ENCODE data around the gene SON.

The SON gene

DNA sequence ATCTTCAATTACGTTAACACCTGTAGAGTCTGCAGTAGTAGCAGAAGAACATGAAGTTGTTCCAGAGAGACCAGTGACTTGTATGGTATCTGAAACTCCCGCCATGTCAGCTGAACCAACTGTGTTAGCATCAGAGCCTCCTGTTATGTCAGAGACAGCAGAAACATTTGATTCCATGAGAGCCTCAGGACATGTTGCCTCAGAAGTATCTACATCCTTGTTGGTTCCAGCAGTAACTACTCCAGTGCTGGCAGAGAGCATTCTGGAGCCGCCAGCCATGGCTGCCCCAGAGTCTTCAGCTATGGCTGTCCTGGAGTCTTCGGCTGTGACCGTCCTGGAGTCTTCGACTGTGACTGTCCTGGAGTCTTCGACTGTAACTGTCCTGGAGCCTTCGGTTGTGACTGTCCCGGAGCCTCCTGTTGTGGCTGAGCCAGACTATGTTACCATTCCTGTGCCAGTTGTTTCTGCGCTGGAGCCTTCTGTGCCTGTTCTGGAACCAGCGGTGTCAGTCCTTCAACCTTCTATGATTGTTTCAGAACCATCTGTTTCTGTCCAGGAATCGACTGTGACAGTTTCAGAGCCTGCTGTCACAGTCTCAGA, 10.3 kb downstream of the SON start:
- TF ChIP-seq, protein P1, sequence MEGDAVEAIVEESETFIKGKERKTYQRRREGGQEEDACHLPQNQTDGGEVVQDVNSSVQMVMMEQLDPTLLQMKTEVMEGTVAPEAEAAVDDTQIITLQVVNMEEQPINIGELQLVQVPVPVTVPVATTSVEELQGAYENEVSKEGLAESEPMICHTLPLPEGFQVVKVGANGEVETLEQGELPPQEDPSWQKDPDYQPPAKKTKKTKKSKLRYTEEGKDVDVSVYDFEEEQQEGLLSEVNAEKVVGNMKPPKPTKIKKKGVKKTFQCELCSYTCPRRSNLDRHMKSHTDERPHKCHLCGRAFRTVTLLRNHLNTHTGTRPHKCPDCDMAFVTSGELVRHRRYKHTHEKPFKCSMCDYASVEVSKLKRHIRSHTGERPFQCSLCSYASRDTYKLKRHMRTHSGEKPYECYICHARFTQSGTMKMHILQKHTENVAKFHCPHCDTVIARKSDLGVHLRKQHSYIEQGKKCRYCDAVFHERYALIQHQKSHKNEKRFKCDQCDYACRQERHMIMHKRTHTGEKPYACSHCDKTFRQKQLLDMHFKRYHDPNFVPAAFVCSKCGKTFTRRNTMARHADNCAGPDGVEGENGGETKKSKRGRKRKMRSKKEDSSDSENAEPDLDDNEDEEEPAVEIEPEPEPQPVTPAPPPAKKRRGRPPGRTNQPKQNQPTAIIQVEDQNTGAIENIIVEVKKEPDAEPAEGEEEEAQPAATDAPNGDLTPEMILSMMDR (conservative IDR thresholded peaks at IDR 0.05; ENCODE audit: low read depth, low read length) = no peak
- H3K4me3 ChIP-seq (ENCODE audit: low read depth, low read length) = no peak overlapping the region
- no peak for DNase-seq (ENCODE audit: low read depth)

DNA sequence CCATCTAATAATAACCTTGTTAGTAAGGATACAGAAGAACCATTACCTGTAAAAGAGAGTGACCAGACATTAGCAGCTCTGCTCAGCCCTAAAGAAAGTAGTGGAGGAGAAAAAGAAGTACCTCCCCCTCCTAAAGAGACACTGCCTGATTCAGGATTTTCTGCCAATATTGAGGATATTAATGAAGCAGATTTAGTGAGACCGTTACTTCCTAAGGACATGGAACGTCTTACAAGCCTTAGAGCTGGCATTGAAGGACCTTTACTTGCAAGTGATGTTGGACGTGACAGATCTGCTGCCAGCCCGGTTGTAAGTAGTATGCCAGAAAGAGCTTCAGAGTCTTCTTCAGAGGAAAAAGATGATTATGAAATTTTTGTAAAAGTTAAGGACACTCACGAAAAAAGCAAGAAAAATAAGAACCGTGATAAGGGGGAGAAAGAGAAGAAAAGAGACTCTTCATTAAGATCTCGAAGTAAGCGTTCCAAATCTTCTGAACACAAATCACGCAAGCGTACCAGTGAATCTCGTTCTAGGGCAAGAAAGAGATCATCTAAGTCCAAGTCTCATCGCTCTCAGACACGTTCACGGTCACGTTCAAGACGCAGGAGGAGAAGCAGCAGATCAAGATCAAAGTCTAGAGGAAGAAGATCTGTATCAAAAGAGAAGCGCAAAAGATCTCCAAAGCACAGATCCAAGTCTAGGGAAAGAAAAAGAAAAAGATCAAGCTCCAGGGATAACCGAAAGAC, 11.6 kb downstream of the SON start:
- H3K4me3 ChIP-seq (ENCODE audit: low read depth, low read length) = no peak overlapping the region
- TF ChIP-seq, protein P1 (conservative IDR thresholded peaks at IDR 0.05; ENCODE audit: low read depth, low read length) = no peak
- DNase-seq (ENCODE audit: low read depth) = no peak

DNA sequence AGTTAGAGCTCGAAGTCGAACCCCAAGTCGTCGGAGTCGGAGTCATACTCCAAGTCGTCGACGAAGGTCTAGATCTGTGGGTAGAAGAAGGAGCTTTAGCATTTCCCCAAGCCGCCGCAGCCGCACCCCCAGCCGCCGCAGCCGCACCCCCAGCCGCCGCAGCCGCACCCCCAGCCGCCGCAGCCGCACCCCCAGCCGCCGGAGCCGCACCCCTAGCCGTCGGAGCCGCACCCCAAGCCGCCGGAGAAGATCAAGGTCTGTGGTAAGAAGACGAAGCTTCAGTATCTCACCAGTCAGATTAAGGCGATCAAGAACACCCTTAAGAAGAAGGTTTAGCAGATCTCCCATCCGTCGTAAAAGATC, 12.1 kb downstream of the SON start:
- DNase-seq (ENCODE audit: low read depth) = no peak
- TF ChIP-seq, protein P1 (conservative IDR thresholded peaks at IDR 0.05; ENCODE audit: low read depth, low read length) = no peak
- no peak overlapping the region for H3K4me3 ChIP-seq (ENCODE audit: low read depth, low read length)

DNA sequence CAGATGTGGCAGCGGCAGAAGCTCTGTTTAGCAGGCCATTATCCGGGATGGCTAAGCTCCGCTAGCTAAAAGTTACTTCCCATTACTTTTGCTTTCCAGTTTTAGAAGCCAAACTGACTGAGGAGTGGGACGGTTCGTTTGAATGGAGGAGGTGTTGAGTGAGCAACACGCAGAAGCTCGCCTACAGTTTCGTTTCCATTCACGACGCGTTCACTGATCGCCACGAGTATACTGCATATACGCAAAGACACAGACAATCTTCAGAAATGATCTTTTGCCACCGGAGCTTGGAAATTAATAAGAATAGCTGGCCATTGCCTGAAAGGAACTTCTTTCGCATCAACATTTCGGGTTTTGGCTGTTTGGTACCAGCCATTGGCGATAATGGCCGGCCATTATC, 14.6 kb downstream of the SON start:
- TF ChIP-seq, protein P1 (conservative IDR thresholded peaks at IDR 0.05; ENCODE audit: low read depth, low read length) = no peak

DNA sequence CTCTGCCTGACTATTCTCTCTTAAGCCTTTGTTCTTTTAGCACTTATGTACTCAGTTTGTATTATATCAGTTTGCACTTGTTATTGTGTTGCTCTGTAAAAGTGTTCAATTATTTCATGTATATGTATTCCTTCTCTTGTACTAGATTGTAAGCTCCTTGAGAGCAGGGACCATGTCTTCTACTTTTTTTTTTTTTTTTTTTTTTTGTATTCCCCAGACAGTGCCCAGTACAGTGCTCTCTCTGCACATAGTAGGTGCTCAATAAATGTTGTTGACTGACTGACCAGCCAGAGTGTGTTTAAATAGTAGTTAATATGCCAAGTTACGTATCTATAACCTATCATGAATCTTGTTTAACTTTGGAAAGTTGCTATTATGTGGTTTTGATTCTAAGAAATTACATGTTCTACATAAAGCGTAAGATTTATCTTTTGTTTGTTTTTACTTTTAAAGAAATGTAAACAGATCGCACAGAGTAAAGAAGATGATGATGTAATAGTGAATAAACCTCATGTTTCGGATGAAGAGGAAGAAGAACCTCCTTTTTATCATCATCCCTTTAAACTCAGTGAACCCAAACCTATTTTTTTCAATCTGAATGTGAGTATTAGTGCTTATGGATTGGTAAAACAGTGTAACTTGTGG, 16.1 kb downstream of the SON start:
- H3K4me3 ChIP-seq (ENCODE audit: low read depth, low read length) = no peak overlapping the region
- TF ChIP-seq, protein P1 (conservative IDR thresholded peaks at IDR 0.05; ENCODE audit: low read depth, low read length) = no peak
- no peak for DNase-seq (ENCODE audit: low read depth)

More for the DNA sequence above, 14.6 kb downstream of the SON start:
- no peak for DNase-seq (ENCODE audit: low read depth)
- H3K4me3 ChIP-seq (ENCODE audit: low read depth, low read length) = no peak overlapping the region

DNA sequence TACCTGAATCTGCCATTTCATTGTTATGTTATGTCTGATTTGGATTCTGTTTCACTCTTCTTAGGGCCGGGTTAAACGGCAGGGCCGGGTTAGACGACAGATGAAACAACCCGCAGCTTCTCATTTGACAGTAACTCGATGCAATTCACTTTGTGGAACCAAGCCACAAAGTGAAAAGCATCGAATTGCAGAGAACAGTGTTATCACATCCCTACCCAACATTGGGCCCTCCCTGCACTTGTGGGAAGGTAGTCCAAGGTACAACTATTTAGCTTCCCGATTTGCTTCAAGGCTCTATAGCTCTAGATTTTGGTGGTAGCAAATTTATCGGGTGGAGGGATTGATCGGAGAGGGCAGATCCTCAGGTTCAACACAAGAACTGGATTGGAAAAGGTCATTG, 17.0 kb downstream of the SON start:
- DNase-seq (ENCODE audit: low read depth) = no peak
- H3K4me3 ChIP-seq (ENCODE audit: low read depth, low read length) = no peak overlapping the region
- TF ChIP-seq, protein P1 (conservative IDR thresholded peaks at IDR 0.05; ENCODE audit: low read depth, low read length) = no peak
